GM12872 (cell line): ENCODE data around the gene NFIB.
A peak's percentile ranks its signal among the peaks of the same experiment; 100 is the strongest.

Source experiments
- CTCF ChIP-seq: IDR thresholded peaks from 3 replicates; pipeline ENCODE4 v1.5.1; 2011; ENCODE audit warnings: low read depth, mild to moderate bottlenecking, low read length, moderate library complexity; ENCODE audit not compliant: insufficient read depth

NFIB gene

GRCh38 chr9:14313951-14314423 is at the start of gene NFIB:
Gene NFIB, minus strand, starts transcription at chr9:14314141. Its CDS starts 630 bp downstream, at chr9:14313511.
- no peak for TF ChIP-seq CTCF

GRCh38 chr9:14362175-14362574 is 48.2 kb upstream of the NFIB start:
- no peak for TF ChIP-seq CTCF

GRCh38 chr9:14361074-14361473 is 47.1 kb upstream of the NFIB start:
- no peak for TF ChIP-seq CTCF

GRCh38 chr9:14358523-14358922 is 44.6 kb upstream of the NFIB start:
- TF ChIP-seq CTCF, result no peak

- TF ChIP-seq CTCF, result no peak
These were observed 42.7 kb upstream of the NFIB start for GRCh38 chr9:14356351-14357265.

- no peak for TF ChIP-seq CTCF
These were observed 40.3 kb upstream of the NFIB start for GRCh38 chr9:14354201-14354600.

- peak; percentile 86 for TF ChIP-seq CTCF
These were observed 39.5 kb upstream of the NFIB start for GRCh38 chr9:14353222-14354056.
